ENCODE results near the gene CLCN6.

DNA sequence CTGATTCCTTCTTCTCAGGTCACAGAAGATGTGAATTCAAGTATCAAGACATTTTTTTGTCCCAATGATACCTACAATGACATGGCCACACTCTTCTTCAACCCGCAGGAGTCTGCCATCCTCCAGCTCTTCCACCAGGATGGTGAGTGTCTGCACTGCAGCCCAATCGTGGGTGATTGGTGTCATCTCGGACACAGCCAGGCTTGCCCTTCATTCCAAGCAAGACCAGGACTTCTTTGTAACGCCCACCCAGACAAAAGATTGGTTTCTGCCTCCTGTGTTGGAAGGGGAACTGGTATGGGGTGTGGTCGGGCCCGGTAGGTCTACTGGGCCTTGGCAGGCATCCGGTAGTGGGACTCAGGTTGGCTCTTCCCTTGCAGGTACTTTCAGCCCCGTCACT is 27.5 kb downstream of the CLCN6 start:
- no peak for TF ChIP-seq POLR2A (IDR thresholded peaks at IDR 0.05)
- TF ChIP-seq, protein P1, sequence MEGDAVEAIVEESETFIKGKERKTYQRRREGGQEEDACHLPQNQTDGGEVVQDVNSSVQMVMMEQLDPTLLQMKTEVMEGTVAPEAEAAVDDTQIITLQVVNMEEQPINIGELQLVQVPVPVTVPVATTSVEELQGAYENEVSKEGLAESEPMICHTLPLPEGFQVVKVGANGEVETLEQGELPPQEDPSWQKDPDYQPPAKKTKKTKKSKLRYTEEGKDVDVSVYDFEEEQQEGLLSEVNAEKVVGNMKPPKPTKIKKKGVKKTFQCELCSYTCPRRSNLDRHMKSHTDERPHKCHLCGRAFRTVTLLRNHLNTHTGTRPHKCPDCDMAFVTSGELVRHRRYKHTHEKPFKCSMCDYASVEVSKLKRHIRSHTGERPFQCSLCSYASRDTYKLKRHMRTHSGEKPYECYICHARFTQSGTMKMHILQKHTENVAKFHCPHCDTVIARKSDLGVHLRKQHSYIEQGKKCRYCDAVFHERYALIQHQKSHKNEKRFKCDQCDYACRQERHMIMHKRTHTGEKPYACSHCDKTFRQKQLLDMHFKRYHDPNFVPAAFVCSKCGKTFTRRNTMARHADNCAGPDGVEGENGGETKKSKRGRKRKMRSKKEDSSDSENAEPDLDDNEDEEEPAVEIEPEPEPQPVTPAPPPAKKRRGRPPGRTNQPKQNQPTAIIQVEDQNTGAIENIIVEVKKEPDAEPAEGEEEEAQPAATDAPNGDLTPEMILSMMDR (IDR thresholded peaks at IDR 0.05), result no peak

All from right lobe of liver (tissue), 4 donors.